ENCODE data around the gene TACC2.

TACC2 gene

GRCh38 chr10:122051609-122052385 lies 62.8 kb downstream of the TACC2 start:
- no peak overlapping the region for H3K4me3 ChIP-seq (replicated peaks in 1 of 2; ENCODE audit: low read depth in 2 of 2, low read length in 2 of 2)
- DNase-seq (ENCODE audit: low read depth in 2 of 2) = peak; percentile 83 to 84
- TF ChIP-seq CTCF (IDR thresholded peaks at IDR 0.05; ENCODE audit: low read depth, low read length) = peak; percentile 82

- TF ChIP-seq CTCF (IDR thresholded peaks at IDR 0.05; ENCODE audit: low read depth, low read length) = no peak
- no peak overlapping the region for H3K4me3 ChIP-seq (replicated peaks in 1 of 2; ENCODE audit: low read depth in 2 of 2, low read length in 2 of 2)
- DNase-seq (ENCODE audit: low read depth in 2 of 2) = peak in 1 of 2 donors; percentile 23
These were observed 63.7 kb downstream of the TACC2 start for GRCh38 chr10:122052701-122053100.

GRCh38 chr10:122053314-122053713 lies 64.4 kb downstream of the TACC2 start:
- no peak for TF ChIP-seq CTCF (IDR thresholded peaks at IDR 0.05; ENCODE audit: low read depth, low read length)
- H3K4me3 ChIP-seq (replicated peaks in 1 of 2; ENCODE audit: low read depth in 2 of 2, low read length in 2 of 2) = no peak overlapping the region
- no peak for DNase-seq (ENCODE audit: low read depth in 2 of 2)

- DNase-seq (ENCODE audit: low read depth in 2 of 2) = peak; percentile 81 to 82
- H3K4me3 ChIP-seq (replicated peaks in 1 of 2; ENCODE audit: low read depth in 2 of 2, low read length in 2 of 2) = no peak overlapping the region
- TF ChIP-seq CTCF (IDR thresholded peaks at IDR 0.05; ENCODE audit: low read depth, low read length) = peak; percentile 80
These were observed 65.4 kb downstream of the TACC2 start for GRCh38 chr10:122054048-122055025.

GRCh38 chr10:122055252-122055651 lies 66.3 kb downstream of the TACC2 start:
- TF ChIP-seq CTCF (IDR thresholded peaks at IDR 0.05; ENCODE audit: low read depth, low read length) = no peak
- no peak overlapping the region for H3K4me3 ChIP-seq (replicated peaks in 1 of 2; ENCODE audit: low read depth in 2 of 2, low read length in 2 of 2)
- DNase-seq (ENCODE audit: low read depth in 2 of 2) = no peak

GRCh38 chr10:122056431-122057094 lies 67.6 kb downstream of the TACC2 start:
- peak in 1 of 2 donors; percentile 9 for DNase-seq (ENCODE audit: low read depth in 2 of 2)
- no peak overlapping the region for H3K4me3 ChIP-seq (replicated peaks in 1 of 2; ENCODE audit: low read depth in 2 of 2, low read length in 2 of 2)
- no peak for TF ChIP-seq CTCF (IDR thresholded peaks at IDR 0.05; ENCODE audit: low read depth, low read length)

Data from cardiac fibroblast (primary cell).